CD4-positive, alpha-beta T cell treated with Interleukin-10 for 1 hour (primary cell): ENCODE data around the gene LDB3.
"Not testable (repeated sequence)": the region's sequence is repeated elsewhere in the genome, so short reads cannot be mapped to it uniquely, and the experiment has no call there.

Source experiments
- DNase-seq: peaks from one replicate; pipeline ENCODE4 v3.0.0-alpha.2; 2020

LDB3 gene

GRCh38 chr10:86668297-86669165 lies at the start of gene LDB3:
LDB3 (plus strand) TSS chr10:86668511; CDS start chr10:86668692, 181 bp downstream.
- DNase-seq: no peak

DNA sequence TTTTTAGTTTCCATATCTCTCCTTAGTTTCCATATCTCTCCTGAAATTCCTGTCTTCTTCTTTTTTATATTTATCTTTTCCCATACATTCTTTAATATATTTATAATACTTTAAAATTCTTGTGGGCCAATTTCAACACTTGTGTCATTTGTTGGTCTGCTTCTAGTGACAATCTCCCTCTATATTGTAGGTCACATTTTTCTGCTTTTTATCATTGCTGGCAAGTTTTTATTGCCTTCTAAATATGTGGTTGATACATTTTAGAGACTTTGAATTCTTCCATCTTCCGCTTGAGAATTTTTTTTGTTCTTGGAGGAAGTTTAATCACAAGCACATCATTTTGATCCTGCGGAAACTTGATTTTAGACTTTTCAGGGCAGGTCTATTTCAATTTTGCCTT lies 40.0 kb upstream of the LDB3 start:
- no peak for DNase-seq

GRCh38 chr10:86630079-86630478 lies 38.2 kb upstream of the LDB3 start:
- DNase-seq: no peak

GRCh38 chr10:86632009-86632800 lies 36.1 kb upstream of the LDB3 start:
- DNase-seq: no peak

- no peak for DNase-seq
Observed at GRCh38 chr10:86632951-86633350, 35.4 kb upstream of the LDB3 start.

- DNase-seq: no peak
Observed at GRCh38 chr10:86635402-86635801, 32.9 kb upstream of the LDB3 start.

- DNase-seq: no peak
Observed at GRCh38 chr10:86636311-86636710, 32.0 kb upstream of the LDB3 start.

GRCh38 chr10:86642021-86642420 lies 26.3 kb upstream of the LDB3 start:
- DNase-seq: no peak

DNA sequence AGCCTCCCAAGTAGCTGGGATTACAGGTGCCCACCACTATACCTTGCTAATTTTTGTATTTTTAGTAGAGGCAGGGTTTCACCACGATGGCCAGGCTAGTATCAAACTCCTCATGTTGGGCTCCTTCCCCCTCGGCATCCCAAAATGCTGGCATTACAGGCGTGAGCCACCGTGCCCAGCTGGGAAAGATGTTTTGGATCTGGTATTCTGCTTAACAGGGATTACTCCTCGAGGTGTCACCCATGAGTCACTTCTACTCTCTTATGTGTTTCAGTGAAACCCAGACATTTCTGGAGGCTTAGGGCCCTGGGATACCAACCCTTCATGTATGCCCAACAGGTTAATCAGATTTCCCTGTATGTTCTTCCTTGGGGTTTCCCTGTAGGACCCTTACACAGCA lies 25.8 kb upstream of the LDB3 start:
- DNase-seq: no peak

DNA sequence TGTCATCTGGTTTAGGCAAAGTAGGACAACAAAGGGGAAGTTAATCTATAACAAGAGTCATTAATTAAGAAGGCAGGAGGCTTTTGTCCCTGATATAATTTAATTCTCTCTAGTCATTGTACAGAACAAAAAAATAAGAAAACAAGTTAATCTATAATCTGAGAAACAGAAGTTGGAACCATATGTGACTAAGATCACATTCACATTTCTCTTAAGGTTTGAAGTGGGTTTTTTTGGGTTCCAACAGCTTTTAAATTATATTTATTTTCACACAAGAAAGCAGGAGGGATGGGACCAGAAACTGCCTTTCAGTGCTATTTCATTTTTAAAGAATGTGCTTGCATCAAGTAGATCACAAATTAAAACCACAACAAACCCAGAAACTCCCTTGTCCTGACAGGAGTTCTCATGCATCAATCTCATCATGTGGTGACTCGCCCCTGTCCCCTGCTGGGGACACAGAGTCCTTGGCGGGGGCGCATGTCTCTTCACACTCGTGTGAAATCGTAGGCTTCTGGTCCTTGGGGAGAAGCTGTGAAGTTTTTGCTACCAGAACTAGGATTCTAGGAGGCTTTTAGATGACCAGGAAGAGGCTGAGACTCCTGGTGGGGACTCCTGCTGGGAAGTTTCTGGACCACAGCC lies 24.0 kb upstream of the LDB3 start:
- DNase-seq: no peak

- no peak for DNase-seq
Observed at GRCh38 chr10:86644794-86645445, 23.4 kb upstream of the LDB3 start.

GRCh38 chr10:86645621-86646165 lies 22.6 kb upstream of the LDB3 start:
- not testable (repeated sequence) for DNase-seq

DNA sequence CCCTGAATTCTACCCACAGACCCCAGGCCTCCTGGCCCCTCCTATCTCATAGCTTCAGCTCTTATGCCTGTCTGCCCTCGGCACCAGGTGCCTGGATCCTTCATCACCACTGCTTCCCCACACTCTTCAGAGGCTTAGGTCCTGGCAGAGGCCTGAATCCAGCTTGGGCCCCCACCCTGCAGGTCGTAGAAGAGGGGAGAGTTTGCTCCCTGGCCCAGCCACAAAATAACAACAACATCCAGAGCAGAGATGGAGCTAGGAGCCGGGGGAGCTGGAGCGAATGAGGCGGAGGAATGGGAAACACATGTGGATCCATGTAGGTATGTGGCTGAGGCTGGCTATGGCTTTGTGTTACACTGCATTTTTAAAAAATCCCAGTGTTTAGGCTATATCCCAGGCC lies 21.8 kb upstream of the LDB3 start:
- no peak for DNase-seq

GRCh38 chr10:86646933-86647332 lies 21.4 kb upstream of the LDB3 start:
- DNase-seq: no peak

DNA sequence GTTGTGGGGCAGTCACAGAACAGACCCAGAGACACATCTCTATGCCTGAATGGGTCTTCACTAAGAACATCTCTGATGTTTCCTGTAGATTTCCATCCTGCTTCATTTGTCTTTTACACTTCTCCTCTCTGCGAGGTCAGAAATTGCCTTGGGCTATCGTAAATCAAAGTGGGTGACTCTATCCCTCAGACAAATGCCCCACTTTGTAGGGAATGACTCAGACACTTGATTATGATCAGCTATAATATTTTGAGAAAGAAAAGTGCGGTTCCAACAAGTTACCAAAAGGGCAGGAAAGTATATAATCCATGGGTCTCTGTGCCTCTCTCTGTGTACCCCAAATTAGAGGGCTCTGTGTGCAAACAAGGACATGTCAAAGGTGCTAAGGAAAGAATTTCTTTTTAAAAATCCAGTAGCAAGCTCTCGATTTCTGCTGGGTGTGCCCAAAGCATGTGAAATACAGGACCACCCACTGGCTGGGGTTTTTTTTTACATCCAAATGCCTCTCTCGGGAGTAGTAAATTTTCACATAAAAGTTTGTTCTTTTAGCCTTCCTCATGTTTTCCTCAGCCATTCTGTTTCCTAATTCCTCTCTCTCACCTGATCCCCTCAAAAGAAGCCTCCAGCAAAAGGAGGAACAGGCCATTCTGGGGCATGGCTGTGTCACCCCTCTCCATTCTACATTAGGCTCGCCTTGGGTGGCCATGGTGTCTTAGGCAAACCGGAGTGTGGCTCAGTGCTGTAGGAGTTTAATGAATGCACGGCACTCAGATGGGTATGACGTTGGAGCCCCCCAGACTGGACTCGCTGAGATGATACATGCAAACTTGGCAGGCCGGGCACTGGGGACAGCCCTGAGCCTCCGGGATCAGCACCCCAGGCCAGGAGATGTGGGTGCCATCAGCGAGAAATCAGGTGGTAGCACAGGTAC lies 20.3 kb upstream of the LDB3 start:
- DNase-seq: no peak

- DNase-seq: no peak
Observed at GRCh38 chr10:86648704-86649427, 19.4 kb upstream of the LDB3 start.

DNA sequence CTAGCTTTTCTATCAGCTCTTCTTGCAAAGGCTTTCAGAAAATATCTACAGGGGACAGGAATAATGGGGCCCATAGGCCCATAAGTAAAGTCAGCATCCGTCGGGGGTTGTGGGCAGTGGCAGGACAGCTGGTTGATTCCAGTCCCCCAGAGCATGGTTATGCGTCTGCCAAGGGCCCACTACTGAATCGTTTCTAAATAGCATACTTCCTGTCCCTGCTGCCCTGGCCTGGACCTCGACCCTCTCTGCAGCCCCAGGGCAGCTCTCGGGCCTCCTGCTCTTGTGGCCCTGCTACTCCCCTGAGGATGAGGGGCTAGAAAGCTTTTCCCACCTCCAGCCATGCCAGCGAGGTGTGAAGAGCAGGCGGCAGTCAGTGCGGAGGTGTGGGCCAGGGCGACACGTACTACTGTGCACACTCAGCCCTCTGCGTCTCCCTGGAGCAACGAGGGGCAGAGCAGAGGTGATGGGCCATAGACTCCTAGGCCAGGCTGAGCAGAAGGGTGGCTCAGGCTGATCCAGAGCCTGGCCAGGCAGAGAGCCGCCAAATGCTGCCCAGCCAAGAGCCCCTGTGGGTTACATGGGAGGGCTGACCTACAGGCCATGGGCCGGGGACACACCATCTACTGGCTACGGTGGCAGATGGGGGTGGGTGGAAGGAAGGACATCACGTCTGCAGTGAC lies 18.7 kb upstream of the LDB3 start:
- DNase-seq: no peak

DNA sequence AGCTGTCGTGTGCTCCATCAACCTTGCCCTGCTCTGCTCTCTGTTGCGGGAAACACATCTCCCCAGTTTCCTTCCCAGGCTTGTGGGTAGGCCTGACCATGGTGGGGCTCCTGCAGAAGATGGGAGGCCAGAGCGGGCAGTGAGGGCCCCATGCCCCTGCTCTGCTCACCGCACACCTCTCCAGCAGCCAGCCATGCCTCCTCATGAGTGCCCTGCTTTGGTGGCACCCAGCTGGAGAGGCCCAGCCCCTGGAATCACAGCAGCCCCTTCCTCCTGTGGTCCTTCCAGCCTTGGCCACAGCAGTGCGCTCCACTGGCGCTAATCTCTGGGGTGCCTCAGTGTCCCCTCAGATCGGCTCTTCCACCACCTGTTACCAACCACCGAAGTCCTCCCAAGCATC lies 18.2 kb upstream of the LDB3 start:
- no peak for DNase-seq

DNA sequence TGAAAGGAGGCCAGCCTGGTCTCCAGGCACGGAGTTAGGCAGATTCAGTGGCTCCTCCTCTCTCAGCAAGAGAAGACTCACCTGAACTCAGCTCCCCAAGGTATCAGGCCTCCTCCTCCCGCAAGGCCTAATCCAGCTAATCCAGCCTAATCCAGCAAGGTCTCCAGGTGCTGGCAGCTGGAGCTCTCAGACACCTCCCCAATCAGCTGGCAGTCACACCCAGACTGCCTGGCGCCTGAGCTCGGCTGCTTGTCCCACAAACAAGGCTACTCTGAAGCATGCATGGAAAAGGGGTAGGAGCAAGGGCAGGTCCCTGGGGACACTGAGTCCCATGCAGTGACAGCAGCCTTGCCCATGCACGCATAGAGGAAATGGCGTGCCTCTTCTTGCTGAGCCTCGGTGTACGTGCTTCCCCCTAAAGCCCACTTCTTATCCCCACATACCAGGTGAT lies 17.3 kb upstream of the LDB3 start:
- DNase-seq: no peak

GRCh38 chr10:86651631-86652331 lies 16.5 kb upstream of the LDB3 start:
- no peak for DNase-seq
